GM19043 (cell line): ENCODE results near the gene FAM20A.
A peak's percentile ranks its signal among the peaks of the same experiment; 100 is the strongest.
"Not testable (repeated sequence)": the region's sequence is repeated elsewhere in the genome, so short reads cannot be mapped to it uniquely, and the experiment has no call there.

ENCODE experiments used
- ATAC-seq: cut with Tn5 transposase; IDR thresholded peaks from one replicate; pipeline ENCODE4 v1.9.1; 2021; ENCODE audit warnings: low read depth; ENCODE audit not compliant: unreplicated experiment

FAM20A gene

DNA sequence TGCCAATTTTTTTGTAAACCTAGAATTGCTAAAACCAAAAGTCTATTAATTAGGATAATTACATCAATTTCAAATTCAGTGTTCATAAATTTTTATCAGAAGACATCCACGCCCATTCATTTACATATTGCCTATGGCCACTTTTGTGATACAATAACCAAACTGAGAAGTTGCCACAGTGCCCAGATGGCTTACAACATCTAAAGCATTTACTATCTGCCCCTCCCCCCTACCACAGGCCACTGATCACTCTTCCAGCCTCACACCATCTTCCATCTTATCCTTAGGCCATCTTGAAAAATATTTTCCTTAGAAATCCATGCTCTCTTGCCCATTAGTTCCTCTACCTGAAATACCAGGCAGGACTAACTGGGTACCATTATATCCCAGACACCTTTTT lies 95.2 kb downstream of the FAM20A start:
- no peak for ATAC-seq

DNA sequence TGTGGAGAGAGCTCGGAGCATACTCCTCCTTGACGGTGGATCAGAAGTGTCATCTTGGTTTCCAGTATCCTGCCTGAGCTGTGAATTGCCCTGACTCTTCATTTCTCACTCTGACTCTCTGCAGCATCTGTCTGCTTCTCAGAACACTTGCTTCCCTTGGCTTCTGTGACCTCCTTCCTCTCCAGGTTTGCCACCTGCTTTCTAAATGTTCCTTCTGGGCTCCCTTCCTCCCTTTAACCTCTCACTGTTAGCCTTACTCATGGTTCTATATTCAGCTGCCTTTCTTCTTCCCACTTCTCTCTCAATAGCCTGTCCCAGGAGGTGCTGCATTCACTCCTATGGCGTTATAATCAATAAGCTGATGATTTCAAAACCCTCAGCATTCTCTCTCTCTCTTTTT lies 100.1 kb downstream of the FAM20A start:
- no peak for ATAC-seq

DNA sequence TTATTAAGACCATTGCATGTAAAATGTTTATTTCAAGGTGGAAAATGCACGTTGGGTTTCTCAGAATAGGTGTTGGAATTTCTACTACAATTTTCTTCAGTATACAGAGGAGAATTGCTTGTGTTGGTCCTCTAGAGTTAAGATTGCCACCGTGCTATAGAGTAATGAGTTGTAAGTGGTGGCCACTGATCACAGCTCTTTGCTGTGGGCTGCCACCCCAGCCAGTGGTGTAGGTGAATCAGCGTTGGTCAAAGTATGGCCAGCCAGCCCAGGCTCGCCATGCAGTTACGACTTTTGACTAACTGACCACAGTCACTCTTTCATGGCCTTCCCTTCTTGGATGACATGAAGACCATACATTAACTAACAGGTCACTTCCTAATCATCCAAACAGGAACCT lies 101.6 kb downstream of the FAM20A start:
- ATAC-seq = no peak

GRCh38 chr17:68498479-68499326 lies 102.5 kb downstream of the FAM20A start:
- peak; percentile 12 for ATAC-seq

- ATAC-seq = peak; percentile 95
These were observed 103.3 kb downstream of the FAM20A start for GRCh38 chr17:68497885-68498319.

DNA sequence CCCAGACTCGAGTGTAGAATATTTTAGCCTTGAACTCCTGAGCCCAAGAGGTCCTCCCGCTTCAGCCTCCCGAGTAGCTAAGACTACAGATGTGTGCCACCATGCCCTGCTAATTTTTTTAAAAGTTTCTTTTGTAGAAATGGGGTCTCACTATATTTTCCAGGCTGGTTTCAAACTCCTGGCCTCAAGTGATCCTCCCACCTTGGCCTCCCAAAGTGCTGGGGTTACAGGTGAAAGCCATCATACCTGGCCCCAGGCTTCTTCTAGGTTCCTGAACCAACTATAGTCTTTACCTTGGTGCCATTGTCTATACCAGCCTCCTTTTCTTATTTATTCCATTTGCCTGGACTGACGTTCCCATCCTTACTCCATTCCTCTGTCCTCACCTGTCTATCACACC lies 106.1 kb downstream of the FAM20A start:
- no peak for ATAC-seq

- ATAC-seq = not testable (repeated sequence)
These were observed 108.6 kb downstream of the FAM20A start for GRCh38 chr17:68492394-68493054.

DNA sequence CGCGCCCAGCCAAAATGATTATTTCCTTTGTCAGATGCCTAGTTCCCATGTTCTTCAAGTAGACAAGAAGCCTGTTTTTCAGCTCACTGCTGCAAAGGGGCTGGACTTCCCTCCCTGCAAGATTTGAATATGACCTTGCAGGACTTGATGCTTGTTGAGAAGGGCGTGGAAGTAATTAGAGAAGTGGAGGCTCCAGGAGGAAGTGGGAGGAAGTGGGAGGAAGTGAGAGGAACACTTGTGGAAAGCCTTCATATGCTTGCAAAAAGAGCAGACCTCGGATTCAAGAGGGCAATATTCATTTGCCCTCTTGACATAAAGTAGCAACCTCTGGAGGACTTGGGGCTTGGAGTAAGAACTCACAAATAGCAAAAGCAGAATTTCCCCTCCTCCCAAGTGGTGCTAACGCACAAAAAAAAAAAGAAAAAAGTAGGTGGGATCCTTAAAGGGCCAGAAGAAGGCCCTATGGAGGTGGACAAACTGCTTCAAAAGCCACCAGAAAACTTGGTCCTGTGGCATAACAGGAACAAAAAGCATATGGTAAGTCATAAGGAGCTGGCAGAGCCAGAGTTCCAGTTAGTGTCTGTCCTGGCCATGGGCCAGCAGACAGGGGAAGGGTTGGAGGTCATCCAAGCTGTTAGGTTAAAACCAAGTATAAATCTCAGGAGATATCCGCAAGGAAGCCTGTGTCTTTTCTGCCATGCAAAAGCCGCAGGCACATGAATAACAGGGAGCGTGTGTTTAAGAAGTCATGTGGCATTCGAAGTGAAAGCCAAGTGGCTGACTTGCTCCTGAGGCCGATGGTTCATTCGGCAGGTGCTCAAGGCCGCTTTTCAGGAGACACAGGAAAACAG lies 109.6 kb downstream of the FAM20A start:
- no peak for ATAC-seq

DNA sequence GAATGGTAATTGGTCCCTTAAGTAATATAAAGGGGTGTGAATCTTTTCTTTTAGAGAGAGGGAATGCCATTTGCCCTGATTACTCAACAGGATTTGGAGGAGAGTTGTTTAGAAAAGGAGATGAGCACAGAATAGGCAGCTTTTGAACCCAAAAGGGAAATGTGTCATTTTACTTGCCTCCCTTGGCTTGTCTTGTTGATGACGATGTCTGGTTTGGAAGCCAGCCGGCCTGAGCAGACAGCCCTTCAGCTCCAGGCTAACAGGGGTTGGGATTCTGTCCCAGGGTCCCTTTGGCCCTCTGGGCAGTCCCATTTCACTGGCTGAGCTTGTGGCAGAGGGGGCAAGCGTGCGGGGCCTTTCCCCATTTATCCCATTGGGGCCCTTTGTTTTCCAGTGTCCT lies 111.2 kb downstream of the FAM20A start:
- no peak for ATAC-seq
